AG10803 (cell line): ENCODE measurements around the gene TBCK.

Experiments
- DNase-seq: peaks from one replicate; pipeline ENCODE4 v3.0.0; 2010; ENCODE audit warnings: low read depth
- H3K4me3 ChIP-seq: 2 replicates; pipeline ENCODE4 v1.5.1; 2011; ENCODE audit warnings: mild to moderate bottlenecking, low read length, control low read depth
- TF ChIP-seq, protein P1 (sequence below): conservative IDR thresholded peaks from 2 replicates; pipeline ENCODE4 v1.5.1; 2011; ENCODE audit warnings: mild to moderate bottlenecking, low read length, control low read depth, inconsistent platforms

The TBCK gene

DNA sequence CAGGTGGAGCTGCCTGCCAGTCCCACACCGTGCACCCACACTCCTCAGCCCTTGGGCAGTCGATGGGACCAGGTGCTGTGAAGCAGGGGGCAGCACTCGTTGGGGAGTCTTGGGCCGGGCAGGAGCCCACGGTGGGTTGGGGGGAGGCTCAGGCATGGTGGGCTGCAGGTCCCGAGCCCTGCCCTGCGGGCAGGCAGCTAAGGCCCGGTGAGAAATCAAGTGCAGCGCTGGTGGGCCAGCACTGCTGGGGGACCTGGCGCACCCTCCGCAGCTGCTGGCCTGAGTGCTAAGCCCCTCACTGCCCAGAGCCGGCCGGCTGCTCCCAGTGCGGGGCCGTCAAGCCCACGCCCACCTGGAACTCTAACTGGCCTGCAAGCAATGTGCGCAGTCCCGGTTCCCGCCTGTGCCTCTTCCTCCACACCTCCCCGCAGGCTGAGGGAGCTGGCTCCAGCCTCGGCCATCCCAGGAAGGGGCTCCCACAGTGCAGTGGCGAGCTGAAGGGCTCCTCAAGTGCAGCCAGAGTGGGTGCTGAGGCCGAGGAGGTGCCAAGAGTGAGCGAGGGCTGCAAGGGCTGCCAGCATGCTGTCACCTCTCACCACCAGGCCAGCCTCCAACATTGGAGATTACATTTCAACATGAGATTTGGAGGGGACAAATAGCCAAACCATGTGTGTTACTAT, 223.5 kb downstream of the TBCK start:
- DNase-seq, result no peak
- no peak overlapping the region for H3K4me3 ChIP-seq
- TF ChIP-seq, protein P1, sequence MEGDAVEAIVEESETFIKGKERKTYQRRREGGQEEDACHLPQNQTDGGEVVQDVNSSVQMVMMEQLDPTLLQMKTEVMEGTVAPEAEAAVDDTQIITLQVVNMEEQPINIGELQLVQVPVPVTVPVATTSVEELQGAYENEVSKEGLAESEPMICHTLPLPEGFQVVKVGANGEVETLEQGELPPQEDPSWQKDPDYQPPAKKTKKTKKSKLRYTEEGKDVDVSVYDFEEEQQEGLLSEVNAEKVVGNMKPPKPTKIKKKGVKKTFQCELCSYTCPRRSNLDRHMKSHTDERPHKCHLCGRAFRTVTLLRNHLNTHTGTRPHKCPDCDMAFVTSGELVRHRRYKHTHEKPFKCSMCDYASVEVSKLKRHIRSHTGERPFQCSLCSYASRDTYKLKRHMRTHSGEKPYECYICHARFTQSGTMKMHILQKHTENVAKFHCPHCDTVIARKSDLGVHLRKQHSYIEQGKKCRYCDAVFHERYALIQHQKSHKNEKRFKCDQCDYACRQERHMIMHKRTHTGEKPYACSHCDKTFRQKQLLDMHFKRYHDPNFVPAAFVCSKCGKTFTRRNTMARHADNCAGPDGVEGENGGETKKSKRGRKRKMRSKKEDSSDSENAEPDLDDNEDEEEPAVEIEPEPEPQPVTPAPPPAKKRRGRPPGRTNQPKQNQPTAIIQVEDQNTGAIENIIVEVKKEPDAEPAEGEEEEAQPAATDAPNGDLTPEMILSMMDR, result no peak

DNA sequence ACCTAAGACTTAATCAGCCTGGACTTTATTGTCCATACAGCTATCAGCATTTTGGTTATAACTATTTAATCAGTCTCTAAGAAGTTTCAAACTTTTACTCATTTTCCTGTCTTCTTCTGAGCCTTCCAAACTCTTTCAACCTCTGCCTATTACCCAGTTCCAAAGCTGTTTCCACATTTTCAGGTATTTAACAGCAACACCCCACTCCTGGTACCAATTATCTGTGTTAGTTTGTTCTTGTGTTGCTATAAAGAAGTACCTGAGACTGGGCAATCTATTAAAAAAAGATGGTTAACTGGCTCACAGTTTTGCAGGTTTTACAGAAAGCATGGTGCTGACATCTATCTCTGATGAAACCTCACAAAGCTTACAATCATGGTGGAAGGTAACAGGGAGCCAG, 225.2 kb downstream of the TBCK start:
- no peak for DNase-seq
- no peak overlapping the region for H3K4me3 ChIP-seq
- TF ChIP-seq, protein P1, result no peak

DNA sequence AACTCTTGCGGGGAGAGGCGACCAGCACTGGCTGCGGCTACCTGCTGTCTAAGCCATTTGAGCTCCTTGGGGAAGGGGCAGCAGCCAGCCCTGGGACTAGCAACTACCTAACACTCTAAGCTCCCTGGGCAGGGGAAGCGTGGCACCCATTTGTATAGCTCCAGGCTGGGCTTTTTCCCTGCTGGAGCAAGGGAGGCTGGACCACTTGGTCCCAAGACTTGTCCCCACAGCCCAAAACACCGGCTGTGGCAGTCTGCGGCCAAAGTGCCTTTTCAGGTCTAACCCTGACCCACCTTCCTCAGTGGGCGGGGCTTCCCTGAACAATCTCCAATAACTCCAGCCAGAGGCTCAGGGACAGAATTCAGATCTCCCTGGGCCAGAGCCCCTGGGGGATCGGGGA, 232.9 kb downstream of the TBCK start:
- DNase-seq, result no peak
- TF ChIP-seq, protein P1, result no peak

DNA sequence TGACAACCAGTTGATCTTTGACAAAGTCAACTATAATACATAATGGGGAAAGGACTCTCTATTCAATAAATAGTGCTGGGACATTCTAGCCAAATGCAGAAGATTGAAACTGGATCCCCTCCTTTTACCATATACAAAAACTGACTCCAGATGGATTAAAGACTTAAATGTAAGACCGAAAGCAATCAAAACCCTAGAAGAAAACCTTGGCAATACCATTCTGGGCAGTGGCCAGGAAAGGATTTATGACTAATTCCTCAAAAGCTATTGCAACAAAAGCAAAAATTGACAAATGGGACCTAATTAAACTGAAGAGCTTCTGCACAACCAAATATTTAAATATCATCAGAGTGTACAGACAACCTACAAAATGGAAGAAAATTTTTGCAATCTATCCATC, 235.6 kb downstream of the TBCK start:
- DNase-seq, result no peak
- TF ChIP-seq, protein P1, result no peak
- no peak overlapping the region for H3K4me3 ChIP-seq

More for the DNA sequence above, 232.9 kb downstream of the TBCK start:
- no peak overlapping the region for H3K4me3 ChIP-seq

DNA sequence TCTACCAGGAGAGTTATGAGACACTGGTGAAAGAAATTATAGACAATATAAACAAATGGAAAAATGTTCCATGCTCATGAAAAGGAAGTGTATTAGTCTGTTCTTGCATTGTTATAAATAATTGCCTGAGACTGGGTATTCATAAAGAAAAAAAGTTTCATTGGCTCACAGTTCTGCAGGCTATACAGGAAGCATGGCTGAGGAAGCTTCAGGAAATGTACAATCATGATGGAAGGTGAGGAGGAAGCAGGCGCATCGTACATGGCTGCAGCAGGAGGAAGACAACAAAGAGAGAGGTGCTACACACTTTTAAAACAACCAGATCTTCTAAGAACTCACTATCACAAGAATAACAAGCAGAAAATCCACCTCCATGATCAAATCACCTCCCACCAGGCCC, 236.4 kb downstream of the TBCK start:
- DNase-seq, result no peak
- no peak overlapping the region for H3K4me3 ChIP-seq
- TF ChIP-seq, protein P1, result no peak

DNA sequence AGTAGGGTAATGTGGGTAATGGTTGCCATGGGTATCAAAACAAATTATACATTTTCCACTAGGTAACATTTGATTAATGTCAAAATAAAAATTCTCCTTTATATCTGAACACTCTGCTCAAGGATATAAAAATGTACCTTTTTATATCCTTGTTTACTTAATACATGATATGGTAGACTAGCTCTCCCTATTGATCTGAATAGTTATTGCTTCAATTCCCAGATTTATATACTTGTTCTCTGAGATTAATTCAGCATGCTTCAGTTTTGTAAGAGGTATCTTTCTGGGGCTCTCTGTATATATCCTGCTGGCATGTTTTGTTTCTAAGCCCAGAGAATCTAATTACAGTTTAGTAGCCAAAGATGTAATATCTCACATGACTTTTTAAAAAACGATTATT, 251.0 kb downstream of the TBCK start:
- H3K4me3 ChIP-seq, result no peak overlapping the region
- TF ChIP-seq, protein P1, result 0 out of 2 replicates have a peak, but pooled peaks have one; percentile 9
- no peak for DNase-seq

DNA sequence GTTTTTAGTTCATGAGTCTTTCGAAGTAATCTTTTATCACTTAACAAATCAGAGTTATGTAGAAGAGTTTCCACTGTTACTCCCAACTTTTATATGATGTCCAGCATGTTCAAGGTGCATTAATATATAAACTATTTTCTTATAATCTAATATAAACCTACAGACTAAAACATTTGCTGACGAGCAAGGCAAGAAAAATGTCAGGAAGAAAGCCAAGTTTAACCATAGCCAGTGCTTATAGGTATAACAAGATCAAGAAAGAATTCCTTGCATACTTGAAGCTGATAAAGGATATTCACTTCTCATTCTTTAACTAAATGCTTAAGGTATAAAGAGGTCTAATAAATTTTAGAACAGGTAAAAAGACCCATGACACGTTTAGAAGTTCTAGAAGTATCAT, 253.0 kb downstream of the TBCK start:
- H3K4me3 ChIP-seq, result no peak overlapping the region
- peak; percentile 25 for DNase-seq
- TF ChIP-seq, protein P1, result no peak
